ENCODE measurements around the gene ELMO1.

The ELMO1 gene

GRCh38 chr7:37310327-37311080, 138.2 kb downstream of the ELMO1 start:
- no peak for DNase-seq (ENCODE audit: low read depth in 2 of 2)

GRCh38 chr7:37309493-37309892, 139.2 kb downstream of the ELMO1 start:
- no peak for DNase-seq (ENCODE audit: low read depth in 2 of 2)

GRCh38 chr7:37304921-37305320, 143.7 kb downstream of the ELMO1 start:
- no peak for DNase-seq (ENCODE audit: low read depth in 2 of 2)

GRCh38 chr7:37297546-37297945, 151.1 kb downstream of the ELMO1 start:
- no peak for DNase-seq (ENCODE audit: low read depth in 2 of 2)

- no peak for DNase-seq (ENCODE audit: low read depth in 2 of 2)
Measured at GRCh38 chr7:37295401-37295800, 153.3 kb downstream of the ELMO1 start.

- no peak for DNase-seq (ENCODE audit: low read depth in 2 of 2)
Measured at GRCh38 chr7:37290731-37291130, 157.9 kb downstream of the ELMO1 start.

- no peak for DNase-seq (ENCODE audit: low read depth in 2 of 2)
Measured at GRCh38 chr7:37289781-37290180, 158.9 kb downstream of the ELMO1 start.

- no peak for DNase-seq (ENCODE audit: low read depth in 2 of 2)
Measured at GRCh38 chr7:37289367-37289766, 159.3 kb downstream of the ELMO1 start.

GRCh38 chr7:37287131-37287855, 161.4 kb downstream of the ELMO1 start:
- DNase-seq (ENCODE audit: low read depth in 2 of 2) = no peak

GRCh38 chr7:37286454-37286832, 162.2 kb downstream of the ELMO1 start:
- no peak for DNase-seq (ENCODE audit: low read depth in 2 of 2)

GRCh38 chr7:37285706-37286453, 162.8 kb downstream of the ELMO1 start:
- no peak for DNase-seq (ENCODE audit: low read depth in 2 of 2)

GRCh38 chr7:37284805-37285231, 163.8 kb downstream of the ELMO1 start:
- peak in 1 of 2 donors; percentile 6 for DNase-seq (ENCODE audit: low read depth in 2 of 2)

GRCh38 chr7:37284285-37284684, 164.4 kb downstream of the ELMO1 start:
- no peak for DNase-seq (ENCODE audit: low read depth in 2 of 2)

- no peak for DNase-seq (ENCODE audit: low read depth in 2 of 2)
Measured at GRCh38 chr7:37283716-37284115, 164.9 kb downstream of the ELMO1 start.

GRCh38 chr7:37282927-37283326, 165.7 kb downstream of the ELMO1 start:
- no peak for DNase-seq (ENCODE audit: low read depth in 2 of 2)

GRCh38 chr7:37282093-37282444, 166.6 kb downstream of the ELMO1 start:
- no peak for DNase-seq (ENCODE audit: low read depth in 2 of 2)

GRCh38 chr7:37281368-37282092, 167.1 kb downstream of the ELMO1 start:
- DNase-seq (ENCODE audit: low read depth in 2 of 2) = no peak

GRCh38 chr7:37277513-37277912, 171.2 kb downstream of the ELMO1 start:
- no peak for DNase-seq (ENCODE audit: low read depth in 2 of 2)

- no peak for DNase-seq (ENCODE audit: low read depth in 2 of 2)
Measured at GRCh38 chr7:37275078-37275710, 173.5 kb downstream of the ELMO1 start.

- DNase-seq (ENCODE audit: low read depth in 2 of 2) = no peak
Measured at GRCh38 chr7:37273891-37274290, 174.8 kb downstream of the ELMO1 start.

GRCh38 chr7:37269711-37270508, 178.8 kb downstream of the ELMO1 start:
- DNase-seq (ENCODE audit: low read depth in 2 of 2) = no peak
